Stromal cell of bone marrow (primary cell): Measurements from ENCODE around the gene MAP3K2.

Experiments
- DNase-seq: peaks from one replicate; pipeline ENCODE4 v3.0.0-alpha.2; 2012; ENCODE audit warnings: low read depth

The MAP3K2 gene, protein sequence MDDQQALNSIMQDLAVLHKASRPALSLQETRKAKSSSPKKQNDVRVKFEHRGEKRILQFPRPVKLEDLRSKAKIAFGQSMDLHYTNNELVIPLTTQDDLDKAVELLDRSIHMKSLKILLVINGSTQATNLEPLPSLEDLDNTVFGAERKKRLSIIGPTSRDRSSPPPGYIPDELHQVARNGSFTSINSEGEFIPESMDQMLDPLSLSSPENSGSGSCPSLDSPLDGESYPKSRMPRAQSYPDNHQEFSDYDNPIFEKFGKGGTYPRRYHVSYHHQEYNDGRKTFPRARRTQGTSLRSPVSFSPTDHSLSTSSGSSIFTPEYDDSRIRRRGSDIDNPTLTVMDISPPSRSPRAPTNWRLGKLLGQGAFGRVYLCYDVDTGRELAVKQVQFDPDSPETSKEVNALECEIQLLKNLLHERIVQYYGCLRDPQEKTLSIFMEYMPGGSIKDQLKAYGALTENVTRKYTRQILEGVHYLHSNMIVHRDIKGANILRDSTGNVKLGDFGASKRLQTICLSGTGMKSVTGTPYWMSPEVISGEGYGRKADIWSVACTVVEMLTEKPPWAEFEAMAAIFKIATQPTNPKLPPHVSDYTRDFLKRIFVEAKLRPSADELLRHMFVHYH

DNA sequence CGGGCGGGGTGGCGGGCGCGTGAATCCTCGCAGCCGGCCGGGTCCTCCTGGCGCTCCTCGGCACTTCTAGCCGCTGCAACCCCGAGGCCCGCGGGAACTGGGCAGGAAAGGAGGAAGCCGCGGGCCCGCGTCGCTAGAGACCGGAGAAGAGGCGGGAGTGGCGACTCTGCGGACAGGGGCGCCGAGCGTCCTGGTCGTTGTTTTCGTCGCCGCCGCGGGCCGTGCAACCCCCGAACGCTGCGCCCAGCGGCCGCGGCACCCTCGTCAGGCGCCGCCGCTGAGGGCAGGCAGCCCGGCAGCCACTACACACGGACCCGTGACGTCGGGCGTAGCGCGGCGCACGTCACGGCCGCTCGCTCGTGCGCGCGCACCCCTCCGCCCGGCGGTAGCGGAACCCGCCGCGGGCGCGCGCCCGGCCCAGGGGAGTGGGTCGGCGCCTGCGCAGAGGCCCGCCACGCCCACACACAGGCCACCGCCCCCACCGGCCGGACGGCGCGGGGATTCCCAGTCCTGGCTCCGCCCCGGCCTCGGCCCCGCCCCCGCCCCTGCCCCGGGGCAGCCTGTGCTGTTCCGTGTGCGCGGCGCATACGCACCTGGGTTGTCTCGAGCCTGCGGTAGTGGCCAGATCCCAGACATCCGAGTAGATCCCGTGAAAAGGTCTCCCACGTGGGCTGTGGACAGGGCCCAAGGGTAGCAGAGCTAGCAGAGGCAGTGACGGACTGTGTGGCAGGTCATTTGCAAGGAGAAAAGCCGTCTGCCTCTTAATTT lies at the start of gene MAP3K2:
Gene MAP3K2 (minus strand): TSS at position 321 of the 768 bp plus-strand sequence. CDS start 44,846 bp downstream, outside the sequence.
- DNase-seq, result peak; percentile 79

DNA sequence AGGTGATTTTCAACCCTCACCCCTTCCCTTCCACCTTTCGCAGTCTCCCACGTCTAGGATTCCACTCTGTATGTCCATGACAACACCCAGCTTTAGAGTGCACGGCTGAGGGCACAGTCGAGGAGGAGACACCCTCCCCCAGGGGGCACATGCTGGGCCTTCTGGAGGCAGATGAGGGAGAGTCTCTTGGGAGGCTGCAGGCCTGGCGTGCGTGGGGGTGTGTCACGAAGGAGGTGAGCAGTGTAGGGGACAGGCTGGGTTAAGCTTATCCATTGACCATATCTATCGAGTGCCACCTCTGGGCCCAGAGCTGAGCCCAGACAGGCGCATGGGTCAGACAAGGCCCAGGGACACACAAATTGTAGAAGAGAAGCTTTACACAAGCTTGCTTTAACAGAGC lies 49.3 kb upstream of the MAP3K2 start:
- DNase-seq, result no peak

DNA sequence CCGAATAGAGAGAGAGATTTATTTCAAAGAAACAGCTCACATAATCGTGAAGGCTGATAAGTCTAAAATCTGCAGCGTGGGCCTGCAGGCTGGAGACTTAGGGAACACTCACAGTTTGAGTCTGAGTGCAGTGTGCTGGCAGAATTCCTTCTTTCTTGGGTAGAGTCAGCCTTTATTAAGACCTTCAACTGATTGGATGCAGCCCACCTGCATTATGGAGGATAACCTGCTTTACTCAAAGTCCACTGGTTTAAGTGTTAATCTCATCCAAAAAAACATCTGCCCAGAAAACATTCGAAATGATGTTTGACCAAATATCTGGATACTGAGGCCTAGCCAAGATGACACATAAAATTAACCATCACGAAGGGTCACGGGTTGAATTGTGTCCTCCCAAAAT lies 46.7 kb upstream of the MAP3K2 start:
- no peak for DNase-seq

GRCh38 chr2:127431408-127432023 lies 43.7 kb upstream of the MAP3K2 start:
- DNase-seq, result no peak

DNA sequence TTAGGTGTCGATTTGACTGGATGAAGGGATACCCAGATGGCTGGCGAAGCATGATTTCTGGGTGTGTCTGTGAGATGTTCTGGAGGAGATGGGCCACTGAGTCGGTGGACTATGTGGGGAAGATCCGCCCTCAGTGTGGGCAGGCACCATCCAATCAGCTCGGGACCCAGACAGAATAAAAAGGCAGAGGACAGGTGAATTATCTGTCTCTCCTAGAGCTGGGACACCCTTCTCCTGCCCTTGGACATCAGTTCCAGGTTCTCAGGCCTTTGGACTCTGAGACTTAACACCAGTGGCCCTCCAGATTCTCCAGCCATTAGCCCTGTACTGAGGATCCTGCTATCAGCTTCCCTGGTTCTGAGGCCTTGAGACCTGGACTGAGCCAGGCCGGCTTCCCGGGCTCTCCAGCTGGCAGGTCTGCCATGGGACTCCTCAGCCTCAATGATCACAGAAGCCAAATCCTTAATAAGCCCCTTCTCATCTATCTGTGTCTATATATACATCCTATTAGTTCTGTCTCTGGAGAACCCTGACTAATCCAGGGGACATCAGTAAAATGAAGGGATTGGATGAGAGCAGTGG lies 42.2 kb upstream of the MAP3K2 start:
- DNase-seq, result no peak

- no peak for DNase-seq
Observed at GRCh38 chr2:127429291-127429690, 41.5 kb upstream of the MAP3K2 start.

DNA sequence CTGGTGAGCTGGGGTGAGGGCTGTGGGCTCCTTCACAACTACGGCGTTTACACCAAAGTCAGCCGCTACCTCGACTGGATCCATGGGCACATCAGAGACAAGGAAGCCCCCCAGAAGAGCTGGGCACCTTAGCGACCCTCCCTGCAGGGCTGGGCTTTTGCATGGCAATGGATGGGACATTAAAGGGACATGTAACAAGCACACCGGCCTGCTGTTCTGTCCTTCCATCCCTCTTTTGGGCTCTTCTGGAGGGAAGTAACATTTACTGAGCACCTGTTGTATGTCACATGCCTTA lies 41.0 kb upstream of the MAP3K2 start:
- no peak for DNase-seq

DNA sequence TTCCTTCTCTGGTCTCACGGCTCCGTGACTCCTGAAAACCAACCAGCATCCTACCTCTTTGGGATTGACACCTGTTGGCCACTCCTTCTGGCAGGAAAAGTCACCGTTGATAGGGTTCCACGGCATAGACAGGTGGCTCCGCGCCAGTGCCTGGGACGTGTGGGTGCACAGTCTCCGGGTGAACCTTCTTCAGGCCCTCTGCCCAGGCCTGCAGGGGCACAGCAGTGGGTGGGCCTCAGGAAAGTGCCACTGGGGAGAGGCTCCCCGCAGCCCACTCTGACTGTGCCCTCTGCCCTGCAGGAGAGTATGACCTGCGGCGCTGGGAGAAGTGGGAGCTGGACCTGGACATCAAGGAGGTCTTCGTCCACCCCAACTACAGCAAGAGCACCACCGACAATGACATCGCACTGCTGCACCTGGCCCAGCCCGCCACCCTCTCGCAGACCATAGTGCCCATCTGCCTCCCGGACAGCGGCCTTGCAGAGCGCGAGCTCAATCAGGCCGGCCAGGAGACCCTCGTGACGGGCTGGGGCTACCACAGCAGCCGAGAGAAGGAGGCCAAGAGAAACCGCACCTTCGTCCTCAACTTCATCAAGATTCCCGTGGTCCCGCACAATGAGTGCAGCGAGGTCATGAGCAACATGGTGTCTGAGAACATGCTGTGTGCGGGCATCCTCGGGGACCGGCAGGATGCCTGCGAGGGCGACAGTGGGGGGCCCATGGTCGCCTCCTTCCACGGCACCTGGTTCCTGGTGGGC lies 40.5 kb upstream of the MAP3K2 start:
- DNase-seq, result no peak

GRCh38 chr2:127427376-127428056 lies 39.7 kb upstream of the MAP3K2 start:
- DNase-seq, result no peak

DNA sequence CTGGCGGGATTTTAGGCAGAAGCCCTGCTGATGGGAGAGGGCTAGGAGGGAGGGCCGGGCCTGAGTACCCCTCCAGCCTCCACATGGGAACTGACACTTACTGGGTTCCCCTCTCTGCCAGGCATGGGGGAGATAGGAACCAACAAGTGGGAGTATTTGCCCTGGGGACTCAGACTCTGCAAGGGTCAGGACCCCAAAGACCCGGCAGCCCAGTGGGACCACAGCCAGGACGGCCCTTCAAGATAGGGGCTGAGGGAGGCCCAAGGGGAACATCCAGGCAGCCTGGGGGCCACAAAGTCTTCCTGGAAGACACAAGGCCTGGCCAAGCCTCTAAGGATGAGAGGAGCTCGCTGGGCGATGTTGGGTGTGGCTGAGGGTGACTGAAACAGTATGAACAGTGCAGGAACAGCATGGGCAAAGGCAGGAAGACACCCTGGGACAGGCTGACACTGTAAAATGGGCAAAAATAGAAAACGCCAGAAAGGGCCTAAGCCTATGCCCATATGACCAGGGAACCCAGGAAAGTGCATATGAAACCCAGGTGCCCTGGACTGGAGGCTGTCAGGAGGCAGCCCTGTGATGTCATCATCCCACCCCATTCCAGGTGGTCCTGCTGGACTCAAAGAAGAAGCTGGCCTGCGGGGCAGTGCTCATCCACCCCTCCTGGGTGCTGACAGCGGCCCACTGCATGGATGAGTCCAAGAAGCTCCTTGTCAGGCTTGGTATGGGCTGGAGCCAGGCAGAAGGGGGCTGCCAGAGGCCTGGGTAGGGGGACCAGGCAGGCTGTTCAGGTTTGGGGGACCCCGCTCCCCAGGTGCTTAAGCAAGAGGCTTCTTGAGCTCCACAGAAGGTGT lies 39.0 kb upstream of the MAP3K2 start:
- no peak for DNase-seq

- DNase-seq, result no peak
Observed at GRCh38 chr2:127425540-127426490, 38.0 kb upstream of the MAP3K2 start.

- no peak for DNase-seq
Observed at GRCh38 chr2:127424598-127425520, 37.1 kb upstream of the MAP3K2 start.

GRCh38 chr2:127423880-127424279 lies 36.1 kb upstream of the MAP3K2 start:
- DNase-seq, result no peak

- DNase-seq, result no peak
Observed at GRCh38 chr2:127423478-127423843, 35.7 kb upstream of the MAP3K2 start.

GRCh38 chr2:127422559-127423477 lies 35.0 kb upstream of the MAP3K2 start:
- DNase-seq, result no peak

DNA sequence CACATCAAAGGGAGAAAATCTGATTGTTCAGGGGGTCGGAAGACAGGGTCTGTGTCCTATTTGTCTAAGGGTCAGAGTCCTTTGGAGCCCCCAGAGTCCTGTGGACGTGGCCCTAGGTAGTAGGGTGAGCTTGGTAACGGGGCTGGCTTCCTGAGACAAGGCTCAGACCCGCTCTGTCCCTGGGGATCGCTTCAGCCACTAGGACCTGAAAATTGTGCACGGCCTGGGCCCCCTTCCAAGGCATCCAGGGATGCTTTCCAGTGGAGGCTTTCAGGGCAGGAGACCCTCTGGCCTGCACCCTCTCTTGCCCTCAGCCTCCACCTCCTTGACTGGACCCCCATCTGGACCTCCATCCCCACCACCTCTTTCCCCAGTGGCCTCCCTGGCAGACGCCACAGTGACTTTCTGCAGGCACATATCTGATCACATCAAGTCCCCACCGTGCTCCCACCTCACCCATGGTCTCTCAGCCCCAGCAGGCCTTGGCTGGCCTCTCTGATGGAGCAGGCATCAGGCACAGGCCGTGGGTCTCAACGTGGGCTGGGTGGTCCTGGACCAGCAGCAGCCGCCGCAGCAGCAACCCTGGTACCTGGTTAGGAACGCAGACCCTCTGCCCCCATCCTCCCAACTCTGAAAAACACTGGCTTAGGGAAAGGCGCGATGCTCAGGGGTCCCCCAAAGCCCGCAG lies 34.2 kb upstream of the MAP3K2 start:
- DNase-seq, result no peak
